Uterus (tissue), 4 donors: ENCODE data around the gene ANKRD29. TPM values are rescaled to one million over a fixed set of nuclear protein-coding genes. Genes with fewer than 3 reads are reported as not detected.
"Not testable (repeated sequence)": the region's sequence is repeated elsewhere in the genome, so short reads cannot be mapped to it uniquely, and the experiment has no call there.

Experiments used
- DNase-seq, 2 donors: peaks; one replicate each; pipeline ENCODE4 v3.0.0-alpha.2; 2019 to 2020
- H3K27ac ChIP-seq, 2 donors: fragments of 200-600 bp; sonication (generic); 1 replicate in 1 of 2; 2 replicates in 1 of 2; pipeline ENCODE4 v1.5.1; 2016 to 2018
- H3K27me3 ChIP-seq, 2 donors: fragments of 200-600 bp; sonication (generic); one replicate each; pipeline ENCODE4 v1.5.1; 2018 to 2019; ENCODE audit warnings: control low read depth in 1 of 2
- H3K36me3 ChIP-seq, 2 donors: fragments of 200-600 bp; sonication (generic); one replicate each; pipeline ENCODE4 v1.5.1; 2019; ENCODE audit warnings: control low read depth in 1 of 2
- H3K4me1 ChIP-seq, 2 donors: fragments of 200-600 bp; sonication (generic); one replicate each; pipeline ENCODE4 v1.5.1; 2018 to 2019; ENCODE audit warnings: control low read depth in 1 of 2
- H3K4me3 ChIP-seq, 2 donors: fragments of 200-600 bp; sonication (generic); 1 replicate in 1 of 2; 2 replicates in 1 of 2; pipeline ENCODE4 v1.5.1; 2018 to 2019; ENCODE audit warnings: mild to moderate bottlenecking in 1 of 2
- H3K9me3 ChIP-seq, 2 donors: fragments of 200-600 bp; sonication (generic); one replicate each; pipeline ENCODE4 v1.5.1; 2019; ENCODE audit warnings: control low read depth in 1 of 2
- CTCF ChIP-seq, 4 experiments: fragments of 200-600 bp in 2 of 4; fragments of 450-650 bp in 2 of 4; sonication (generic) in 2 of 4; IDR thresholded peaks; one replicate each; pipeline ENCODE4 v1.5.1; 2016 to 2019; ENCODE audit warnings: antibody characterized with exemption in 4 of 4, mild to moderate bottlenecking in 2 of 4, moderate library complexity in 1 of 4
- POLR2A ChIP-seq, 2 donors: fragments of 450-650 bp; IDR thresholded peaks; one replicate each; pipeline ENCODE4 v1.6.1; 2016; ENCODE audit warnings: antibody characterized with exemption in 2 of 2, mild to moderate bottlenecking in 1 of 2, moderate library complexity in 1 of 2
- intact Hi-C: fragments of 100-400 bp; cut with DNase I; formaldehyde crosslinking; loops from one replicate; pipeline ENCODE4 v1.15.1; 2023; ENCODE audit warnings: low total_unique reads
- total RNA-seq, 4 donors: library from RNA; depleted of rRNA in 3 of 4; stranded (reverse); fragments of >200 nt in 3 of 4; gene quantifications; one replicate each; pipeline versions ENCODE4 v1.1.0 to v1.2.4, GENCODE V29; 2014 to 2023
- donor health status: DM: yes; HTN: yes; CAD: no.

ANKRD29 gene
- total RNA-seq, 4 donors from 2014 or later, result 10.8 to 33.4 (median 15.9) TPM

DNA sequence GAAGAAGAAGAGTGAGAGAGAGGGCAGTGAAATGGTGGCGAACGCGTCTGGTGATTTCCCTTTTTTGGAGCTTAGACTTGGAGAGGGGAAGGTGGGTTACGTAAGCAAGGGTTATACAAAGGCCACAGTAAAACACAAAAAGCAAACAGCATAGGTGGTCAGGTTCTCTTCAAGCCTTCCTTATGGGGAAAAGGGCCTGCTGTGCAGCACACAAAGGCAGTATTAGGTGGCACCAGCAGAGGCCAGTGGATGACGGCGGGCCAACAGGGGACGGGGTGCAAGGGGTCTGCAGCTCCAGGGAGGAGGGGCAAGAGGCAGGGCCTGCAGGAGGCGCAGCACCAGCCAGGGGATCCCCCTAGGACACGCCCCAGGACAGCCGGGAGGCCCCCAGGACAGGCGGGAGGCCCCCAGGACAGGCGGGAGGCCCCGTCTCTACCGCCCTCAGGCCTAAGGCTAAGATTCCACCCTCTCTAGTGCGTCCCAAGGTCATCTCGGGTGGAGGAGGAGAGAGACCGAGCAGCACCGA is 43.8 kb downstream of the ANKRD29 start:
- Histone ChIP-seq H3K27me3 (no peaks in the 10 kb centered on the region), H3K36me3 (no peaks in the 10 kb centered on the region), H3K27ac (peak overlapping the region; percentile 78 to 91), H3K4me1 (peaks cover 0 to 7% of the 10 kb centered on the region in 2 donors), H3K4me3 (peak overlapping the region; percentile 34 to 42), H3K9me3 (no peaks in the 10 kb centered on the region)
- intact Hi-C loops, result no loop called here
- peak in 3 of 4 experiments; percentile 1 to 29 (median 23) for TF ChIP-seq CTCF (IDR thresholded peaks at IDR 0.05)
- no peak for TF ChIP-seq POLR2A (IDR thresholded peaks at IDR 0.05)
- peak in 1 of 2 donors; percentile 65 for DNase-seq

- intact Hi-C loops, result no loop called here
- DNase-seq, result no peak
- no peaks in the 10 kb centered on the region for H3K9me3 ChIP-seq
- H3K27me3 ChIP-seq, result no peaks in the 10 kb centered on the region
- H3K36me3 ChIP-seq, result no peaks in the 10 kb centered on the region
- TF ChIP-seq POLR2A (IDR thresholded peaks at IDR 0.05), result no peak
- H3K27ac ChIP-seq, result peak overlapping the region; percentile 78 to 91
- no peak overlapping the region for H3K4me3 ChIP-seq
- H3K4me1 ChIP-seq, result peaks cover 0 to 7% of the 10 kb centered on the region in 2 donors
Measured at GRCh38 chr18:23617412-23618014, 45.2 kb downstream of the ANKRD29 start.

GRCh38 chr18:23616258-23616657 is 46.5 kb downstream of the ANKRD29 start:
- no peaks in the 10 kb centered on the region for H3K36me3 ChIP-seq
- TF ChIP-seq POLR2A (IDR thresholded peaks at IDR 0.05), result no peak
- no peak for TF ChIP-seq CTCF (IDR thresholded peaks at IDR 0.05)
- peaks cover 0 to 7% of the 10 kb centered on the region in 2 donors for H3K4me1 ChIP-seq
- no peak overlapping the region for H3K4me3 ChIP-seq
- H3K27me3 ChIP-seq, result no peaks in the 10 kb centered on the region
- intact Hi-C loops, result no loop called here
- H3K9me3 ChIP-seq, result no peaks in the 10 kb centered on the region
- H3K27ac ChIP-seq, result no peak overlapping the region
- DNase-seq, result no peak

DNA sequence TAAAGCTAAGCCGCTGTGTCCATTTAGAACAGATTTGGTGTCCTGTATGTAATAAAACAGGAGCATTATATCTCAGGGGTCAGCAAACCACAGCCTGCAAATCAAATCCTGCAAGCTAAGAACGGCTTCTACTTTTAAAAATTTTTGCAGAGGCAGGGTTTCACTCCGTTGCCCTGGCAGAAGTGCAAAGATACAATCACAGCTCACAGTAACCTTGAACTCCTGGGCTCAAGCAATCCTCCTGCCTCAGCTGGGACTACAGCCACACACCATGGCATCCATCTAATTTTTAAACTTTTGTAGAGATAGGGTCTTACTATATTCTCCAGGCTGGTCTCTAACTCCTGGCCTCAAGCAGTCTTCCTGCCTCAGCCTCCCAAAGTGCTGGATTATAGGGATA is 47.8 kb downstream of the ANKRD29 start:
- intact Hi-C loops, result no loop called here
- TF ChIP-seq POLR2A (IDR thresholded peaks at IDR 0.05), result no peak
- no peak for TF ChIP-seq CTCF (IDR thresholded peaks at IDR 0.05)

GRCh38 chr18:23614413-23614812 is 48.3 kb downstream of the ANKRD29 start:
- intact Hi-C loops, result no loop called here
- Histone ChIP-seq H3K27me3 (no peaks in the 10 kb centered on the region), H3K9me3 (no peaks in the 10 kb centered on the region), H3K4me3 (no peak overlapping the region), H3K27ac (no peak overlapping the region), H3K4me1 (peaks cover 0 to 1% of the 10 kb centered on the region in 2 donors), H3K36me3 (no peaks in the 10 kb centered on the region)
- no peak for DNase-seq
- TF ChIP-seq POLR2A (IDR thresholded peaks at IDR 0.05) (no peak), CTCF (IDR thresholded peaks at IDR 0.05) (no peak)

More for the DNA sequence above, 47.8 kb downstream of the ANKRD29 start:
- peaks cover 0 to 6% of the 10 kb centered on the region in 2 donors for H3K4me1 ChIP-seq
- no peaks in the 10 kb centered on the region for H3K27me3 ChIP-seq
- no peaks in the 10 kb centered on the region for H3K36me3 ChIP-seq
- H3K4me3 ChIP-seq, result no peak overlapping the region
- H3K27ac ChIP-seq, result no peak overlapping the region
- H3K9me3 ChIP-seq, result no peaks in the 10 kb centered on the region
- DNase-seq, result no peak

DNA sequence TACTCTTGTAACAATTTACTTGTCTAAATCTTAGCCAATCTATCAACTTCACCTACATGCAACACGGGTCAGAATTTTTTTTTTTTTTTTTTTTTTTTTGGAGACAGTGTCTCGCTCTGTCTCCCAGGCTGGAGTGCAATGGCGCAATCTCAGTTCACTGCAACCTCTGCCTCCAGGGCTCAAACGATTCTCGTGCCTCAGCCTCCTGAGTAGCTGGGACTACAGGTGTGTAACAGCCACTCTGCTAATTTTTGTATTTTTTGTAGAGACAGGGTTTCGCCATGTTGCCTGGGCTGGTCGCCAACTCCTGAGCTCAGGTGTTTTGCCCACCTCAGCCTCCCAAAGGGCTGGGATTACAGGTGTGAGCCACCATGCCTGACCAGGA is 49.6 kb downstream of the ANKRD29 start:
- not testable (repeated sequence) for H3K9me3 ChIP-seq, H3K36me3 ChIP-seq, H3K27ac ChIP-seq

More for the DNA sequence above, 49.6 kb downstream of the ANKRD29 start:
- intact Hi-C loops, DNase-seq, H3K4me1 ChIP-seq, H3K27me3 ChIP-seq, H3K4me3 ChIP-seq: not testable (repeated sequence)
